HG02610 (cell line): ENCODE measurements around the gene MYOF.

ENCODE experiments used
- ATAC-seq: cut with Tn5 transposase; IDR thresholded peaks from one replicate; pipeline ENCODE4 v1.9.1; 2021; ENCODE audit warnings: mild to moderate bottlenecking, moderate library complexity; ENCODE audit not compliant: unreplicated experiment

Gene MYOF

DNA sequence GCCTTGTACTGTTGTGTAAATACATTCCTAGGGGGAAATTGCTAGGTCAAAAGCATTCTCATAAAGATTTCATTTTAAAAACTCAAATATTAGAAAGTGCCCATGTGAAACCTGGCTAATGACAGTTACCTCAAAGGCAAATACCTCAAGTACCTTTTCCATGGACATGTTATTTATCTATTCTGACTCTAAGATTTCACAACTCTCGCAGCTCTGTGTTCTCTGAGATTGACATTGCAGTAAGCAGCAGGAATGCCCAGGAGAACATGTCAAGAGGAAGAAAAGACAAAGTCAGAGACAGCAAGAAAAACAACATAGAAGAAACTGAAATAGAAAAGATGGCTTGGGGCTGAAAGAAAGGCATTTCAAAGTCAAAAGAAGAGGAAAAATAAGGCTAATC is 221.0 kb downstream of the MYOF start:
- no peak for ATAC-seq

- ATAC-seq = no peak
Measured at GRCh38 chr10:93259126-93259525, 223.0 kb downstream of the MYOF start.
